ENCODE results near the gene KIAA1328. TPM values are rescaled to one million over a fixed set of nuclear protein-coding genes. Genes with fewer than 3 reads are reported as not detected.
"Not testable (repeated sequence)": the region's sequence is repeated elsewhere in the genome, so short reads cannot be mapped to it uniquely, and the experiment has no call there.

Gene KIAA1328
- total RNA-seq, 6 experiments from 2014 or later: 2.0 to 4.5 (median 2.9) TPM

DNA sequence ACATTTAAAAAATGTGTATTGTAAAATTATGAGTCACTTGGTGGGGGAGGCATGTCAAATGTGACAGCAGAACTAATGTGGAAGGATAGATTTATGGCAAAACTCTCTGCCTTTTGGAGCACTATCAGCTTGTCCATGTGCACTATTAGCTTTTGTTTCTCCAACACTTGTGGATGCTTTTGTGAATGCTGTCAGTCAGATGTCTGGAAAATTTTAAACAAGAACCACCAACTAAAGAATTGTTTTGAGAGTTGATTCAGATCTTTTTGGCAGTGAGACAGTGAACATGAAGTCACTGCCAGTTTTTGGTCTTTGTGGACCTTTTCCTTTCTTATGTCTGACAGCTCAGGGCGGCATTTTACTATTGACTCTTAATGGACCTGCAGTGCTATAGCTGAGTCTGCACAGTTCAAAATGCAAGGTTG lies 72.4 kb downstream of the KIAA1328 start:
- intact Hi-C loops (cut with DNase I): no loop called here
- Histone ChIP-seq H3K4me3 (no peak overlapping the region), H3K27ac (no peak overlapping the region), H3K27me3 (no peaks in the 10 kb centered on the region), H3K9me3 (no peaks in the 10 kb centered on the region), H3K36me3 (no peaks in the 10 kb centered on the region), H3K4me1 (no peaks in the 10 kb centered on the region)
- 71% methylated on average over 1 of the region's 1 CpG for WGBS (ENCODE audit: insufficient coverage, low coverage, low lambda C conversion rate, missing lambda C conversion rate)
- DNase-seq: no peak
- TF ChIP-seq POLR2A (IDR thresholded peaks at IDR 0.05): no peak
- TF ChIP-seq, protein P1, sequence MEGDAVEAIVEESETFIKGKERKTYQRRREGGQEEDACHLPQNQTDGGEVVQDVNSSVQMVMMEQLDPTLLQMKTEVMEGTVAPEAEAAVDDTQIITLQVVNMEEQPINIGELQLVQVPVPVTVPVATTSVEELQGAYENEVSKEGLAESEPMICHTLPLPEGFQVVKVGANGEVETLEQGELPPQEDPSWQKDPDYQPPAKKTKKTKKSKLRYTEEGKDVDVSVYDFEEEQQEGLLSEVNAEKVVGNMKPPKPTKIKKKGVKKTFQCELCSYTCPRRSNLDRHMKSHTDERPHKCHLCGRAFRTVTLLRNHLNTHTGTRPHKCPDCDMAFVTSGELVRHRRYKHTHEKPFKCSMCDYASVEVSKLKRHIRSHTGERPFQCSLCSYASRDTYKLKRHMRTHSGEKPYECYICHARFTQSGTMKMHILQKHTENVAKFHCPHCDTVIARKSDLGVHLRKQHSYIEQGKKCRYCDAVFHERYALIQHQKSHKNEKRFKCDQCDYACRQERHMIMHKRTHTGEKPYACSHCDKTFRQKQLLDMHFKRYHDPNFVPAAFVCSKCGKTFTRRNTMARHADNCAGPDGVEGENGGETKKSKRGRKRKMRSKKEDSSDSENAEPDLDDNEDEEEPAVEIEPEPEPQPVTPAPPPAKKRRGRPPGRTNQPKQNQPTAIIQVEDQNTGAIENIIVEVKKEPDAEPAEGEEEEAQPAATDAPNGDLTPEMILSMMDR (IDR thresholded peaks at IDR 0.05): no peak
- ATAC-seq: no peak

DNA sequence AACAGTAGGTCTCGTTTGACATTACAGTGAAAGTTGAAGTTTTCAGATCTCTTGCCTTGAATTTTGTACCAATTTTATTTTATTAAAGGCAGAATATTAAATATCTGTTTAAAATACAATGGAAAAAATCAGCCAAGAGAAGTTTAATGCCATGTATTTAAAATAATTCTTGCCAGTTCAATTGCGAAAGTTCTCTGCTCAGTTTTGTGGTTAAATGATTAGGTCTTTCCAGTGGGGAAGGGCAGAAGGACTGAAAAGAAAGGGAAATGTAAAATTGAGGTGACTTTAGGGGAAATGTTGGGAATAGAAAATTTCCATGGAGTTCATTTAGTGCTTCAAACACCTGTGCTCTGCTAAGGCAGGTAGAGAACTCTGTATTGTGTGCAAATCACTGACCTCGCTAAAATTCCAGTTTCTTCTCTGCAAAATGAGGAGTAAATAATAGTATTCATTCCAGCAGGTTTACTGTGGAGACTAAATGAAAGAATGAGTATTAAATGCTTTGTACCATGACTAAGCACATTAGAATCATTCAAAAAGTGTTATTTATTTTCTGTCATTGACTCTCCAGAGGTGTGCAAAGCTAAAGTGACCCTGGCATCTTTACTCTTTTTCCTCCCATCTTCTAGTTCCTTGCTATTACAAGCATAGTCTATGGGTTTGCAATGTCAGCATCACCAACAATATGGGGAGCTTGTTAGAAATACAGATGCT lies 74.4 kb downstream of the KIAA1328 start:
- no peaks in the 10 kb centered on the region for H3K36me3 ChIP-seq
- H3K4me1 ChIP-seq: no peaks in the 10 kb centered on the region
- H3K9me3 ChIP-seq: no peaks in the 10 kb centered on the region
- no peak overlapping the region for H3K27ac ChIP-seq
- TF ChIP-seq, protein P1 (IDR thresholded peaks at IDR 0.05): no peak
- TF ChIP-seq POLR2A (IDR thresholded peaks at IDR 0.05): no peak
- H3K4me3 ChIP-seq: no peak overlapping the region
- ATAC-seq: no peak
- DNase-seq: no peak
- intact Hi-C loops (cut with DNase I): no loop called here
- H3K27me3 ChIP-seq: no peaks in the 10 kb centered on the region
- WGBS (ENCODE audit: insufficient coverage, low coverage, low lambda C conversion rate, missing lambda C conversion rate): 82% methylated on average over 3 of the region's 3 CpGs

DNA sequence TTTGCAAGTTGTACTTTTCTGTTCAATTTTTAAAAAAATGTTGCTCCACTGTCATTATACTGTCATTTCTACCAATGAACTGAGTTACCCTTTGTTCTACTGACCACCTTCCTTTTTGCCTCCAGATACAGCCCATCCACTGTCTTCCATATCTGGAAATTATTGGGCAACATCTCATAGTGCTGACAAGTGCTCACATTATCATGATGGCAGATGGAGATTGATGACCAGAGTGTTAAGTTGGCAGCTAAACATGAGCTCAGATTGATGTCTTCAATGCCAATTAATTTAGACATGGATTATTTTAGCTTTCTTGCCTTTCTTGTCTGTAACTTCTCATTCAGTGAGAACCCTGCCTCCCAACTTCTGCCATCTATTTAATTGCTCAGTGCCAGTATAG lies 76.6 kb downstream of the KIAA1328 start:
- Histone ChIP-seq H3K36me3 (no peaks in the 10 kb centered on the region), H3K9me3 (no peaks in the 10 kb centered on the region), H3K27me3 (no peaks in the 10 kb centered on the region), H3K4me3 (no peak overlapping the region), H3K4me1 (no peaks in the 10 kb centered on the region), H3K27ac (no peak overlapping the region)
- intact Hi-C loops (cut with DNase I): no loop called here
- DNase-seq: no peak
- TF ChIP-seq POLR2A (IDR thresholded peaks at IDR 0.05): no peak
- TF ChIP-seq, protein P1 (IDR thresholded peaks at IDR 0.05): no peak
- no peak for ATAC-seq

DNA sequence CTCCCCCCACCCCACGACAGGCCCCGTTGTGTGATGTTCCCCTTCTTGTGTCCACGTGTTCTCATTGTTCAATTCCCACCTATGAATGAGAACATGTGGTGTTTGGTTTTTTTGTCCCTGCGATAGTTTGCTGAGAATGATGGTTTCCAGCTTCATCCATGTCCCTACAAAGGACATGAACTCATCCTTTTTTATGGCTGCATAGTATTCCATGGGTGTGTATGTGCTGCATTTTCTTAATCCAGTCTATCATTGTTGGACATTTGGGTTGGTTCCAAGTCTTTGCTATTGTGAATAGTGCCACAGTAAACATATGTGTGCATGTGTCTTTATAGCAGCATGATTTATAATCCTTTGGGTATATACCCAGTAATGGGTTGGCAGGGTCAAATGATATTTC lies 80.4 kb downstream of the KIAA1328 start:
- H3K27me3 ChIP-seq; H3K4me1 ChIP-seq; H3K36me3 ChIP-seq; H3K9me3 ChIP-seq; H3K4me3 ChIP-seq; H3K27ac ChIP-seq; ATAC-seq; DNase-seq; intact Hi-C loops (cut with DNase I): not testable (repeated sequence)
- 95% methylated on average over 4 of the region's 4 CpGs for WGBS (ENCODE audit: insufficient coverage, low coverage, low lambda C conversion rate, missing lambda C conversion rate)

DNA sequence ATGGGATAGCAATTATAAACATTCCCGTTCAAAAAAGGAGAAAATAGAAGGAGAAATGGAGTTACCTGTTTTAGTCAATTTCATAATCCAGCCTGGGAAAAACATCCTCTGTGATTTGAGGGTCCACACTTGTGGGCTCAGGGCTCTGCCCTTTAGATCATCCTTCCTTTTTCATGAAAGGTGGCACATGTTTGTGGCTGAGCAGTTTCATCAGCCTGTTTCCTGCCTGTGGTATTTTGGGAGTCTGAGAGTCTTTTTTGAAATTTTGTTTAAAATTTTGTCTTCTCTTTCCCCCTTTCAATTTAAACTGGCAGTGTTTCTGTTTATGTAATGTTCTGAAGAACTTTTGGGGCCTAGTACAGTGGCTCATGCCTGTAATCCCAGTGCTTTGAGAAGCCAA lies 84.0 kb downstream of the KIAA1328 start:
- no peaks in the 10 kb centered on the region for H3K36me3 ChIP-seq
- H3K4me1 ChIP-seq: no peaks in the 10 kb centered on the region
- DNase-seq: no peak
- WGBS (ENCODE audit: insufficient coverage, low coverage, low lambda C conversion rate, missing lambda C conversion rate): 80% methylated on average over 1 of the region's 1 CpG
- intact Hi-C loops (cut with DNase I): no loop called here
- no peak overlapping the region for H3K4me3 ChIP-seq
- no peak for ATAC-seq
- no peaks in the 10 kb centered on the region for H3K9me3 ChIP-seq
- no peak for TF ChIP-seq POLR2A (IDR thresholded peaks at IDR 0.05)
- TF ChIP-seq, protein P1 (IDR thresholded peaks at IDR 0.05): no peak
- no peak overlapping the region for H3K27ac ChIP-seq
- H3K27me3 ChIP-seq: no peaks in the 10 kb centered on the region

All from right lobe of liver (tissue), 6 donors.